Panc1 (cell line): ENCODE data around the gene FXYD7. TPM values are rescaled to one million over a fixed set of nuclear protein-coding genes. Genes with fewer than 3 reads are reported as not detected.

Experiments
- ATAC-seq: fragments of 200-7000 bp; cut with Tn5 transposase; 2 replicates; pipeline ENCODE4 v1.9.1; 2020; ENCODE audit warnings: mild to moderate bottlenecking, moderate library complexity
- BruUV-seq: library from RNA; stranded (reverse); fragments of 400-500 nt; replicated peaks from 2 replicates; lab custom pipeline; 2021; lab: Mats Ljungman, UMichigan
- CTCF ChIA-PET: fragments of 300-600 bp; sonication (Branson Sonifier 250); formaldehyde crosslinking; loops from one replicate; lab custom pipeline; 2022; ENCODE audit warnings: antibody characterized with exemption; lab: Charles Lee
- POLR2A ChIA-PET: fragments of 300-600 bp; sonication (Branson Sonifier 250); formaldehyde crosslinking; loops from one replicate; lab custom pipeline; 2022; ENCODE audit warnings: antibody characterized with exemption; lab: Charles Lee
- DNase-seq: peaks from one replicate; pipeline ENCODE4 v3.0.0-alpha.2; 2010; ENCODE audit warnings: low read depth, low spot score
- H3K27ac ChIP-seq: 2 replicates; pipeline ENCODE4 v1.5.1; 2011; ENCODE audit warnings: mild to moderate bottlenecking, low read length, inconsistent platforms
- H3K27me3 ChIP-seq: fragments of 200-500 bp; sonication (Bioruptor generic); 2 replicates; pipeline ENCODE4 v1.6.0; 2014; ENCODE audit warnings: low read length, inconsistent platforms; ENCODE audit not compliant: control insufficient read depth, insufficient read depth
- H3K36me3 ChIP-seq: fragments of 200-500 bp; sonication (Bioruptor generic); 2 replicates; pipeline ENCODE4 v1.5.1; 2014; ENCODE audit warnings: inconsistent platforms, mild to moderate bottlenecking, low read length, moderate library complexity; ENCODE audit not compliant: control insufficient read depth, insufficient read depth
- H3K4me1 ChIP-seq: 2 replicates; pipeline ENCODE4 v1.5.1; 2011; ENCODE audit warnings: inconsistent platforms, mild to moderate bottlenecking, low read length, moderate library complexity; ENCODE audit not compliant: control insufficient read depth, insufficient read depth
- H3K4me3 ChIP-seq, 2 experiments: 2 replicates each; pipeline ENCODE4 v1.5.1; 2011 to 2012; ENCODE audit warnings: low read depth in 2 of 2, low read length in 2 of 2, mild to moderate bottlenecking in 2 of 2, inconsistent platforms in 1 of 2, moderate library complexity in 1 of 2
- H3K9me3 ChIP-seq: fragments of 200-500 bp; sonication (Bioruptor generic); 2 replicates; pipeline ENCODE4 v1.5.1; 2014; ENCODE audit warnings: low read depth, mild to moderate bottlenecking, inconsistent platforms, low read length, moderate library complexity; ENCODE audit not compliant: control insufficient read depth, insufficient read depth
- CTCF ChIP-seq: fragments of 450-650 bp; IDR thresholded peaks from 2 replicates; pipeline ENCODE4 v1.5.1; 2017; ENCODE audit warnings: mild to moderate bottlenecking
- POLR2AphosphoS5 ChIP-seq: IDR thresholded peaks from 2 replicates; pipeline ENCODE4 v1.6.1; 2012; ENCODE audit warnings: mild to moderate bottlenecking, low read depth, low read length, moderate library complexity
- SIN3A ChIP-seq: IDR thresholded peaks from 2 replicates; pipeline ENCODE4 v1.6.1; 2012; ENCODE audit warnings: low read depth, mild to moderate bottlenecking, low read length, moderate library complexity, borderline replicate concordance; ENCODE audit not compliant: insufficient read depth
- TCF7L2 ChIP-seq: IDR thresholded peaks from 2 replicates; pipeline ENCODE4 v1.6.1; 2011; ENCODE audit warnings: mild to moderate bottlenecking, low read depth, low read length, inconsistent platforms
- in situ Hi-C: cut with HindIII; loops from 2 replicates; pipeline ENCODE4 v1.10.0; 2016; ENCODE audit warnings: low sequenced_read_pairs, low pct_unique_long_range_greater_than_20kb
- intact Hi-C: fragments of 100-400 bp; cut with micrococcal nuclease; formaldehyde crosslinking; loops from one replicate; pipeline ENCODE4 v1.10.0; 2022; ENCODE audit not compliant: unreplicated experiment
- total RNA-seq: library from RNA; stranded (reverse); gene quantifications from one replicate; pipeline ENCODE4 v1.2.1, GENCODE V29; 2021; ENCODE audit not compliant: unreplicated experiment
- TF ChIP-seq, protein P1 (sequence below), 2 experiments: IDR thresholded peaks; 2 replicates each; pipeline ENCODE4 v1.6.1; 2011 to 2012; ENCODE audit warnings: low read depth in 2 of 2, control low read depth in 1 of 2, low read length in 1 of 2, mild to moderate bottlenecking in 1 of 2, moderate library complexity in 1 of 2; ENCODE audit not compliant: insufficient read depth in 1 of 2

The FXYD7 gene
- total RNA-seq, 1 experiment from 2014 or later = not detected

DNA sequence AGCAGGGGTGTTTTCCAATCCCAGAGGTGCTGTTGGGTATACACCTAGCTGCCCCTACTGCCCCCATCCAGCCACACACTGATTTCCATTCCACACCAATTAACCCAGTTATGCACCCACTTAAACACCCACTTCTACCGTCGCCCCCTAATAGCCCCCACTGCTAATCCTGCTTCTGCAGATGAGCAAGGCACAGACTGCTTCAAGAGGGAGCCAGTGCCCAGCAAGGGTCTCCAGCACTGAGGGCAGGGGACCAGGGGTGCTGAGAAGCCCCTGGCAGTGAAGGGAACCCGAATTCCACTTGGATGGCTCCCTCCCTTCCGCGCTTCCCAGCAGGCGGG lies 1.2 kb downstream of the FXYD7 start:
- Histone ChIP-seq H3K27ac (no peak overlapping the region), H3K4me3 (no peak overlapping the region), H3K36me3 (no peaks in the 10 kb centered on the region; the same call in none of the 2 replicates), H3K27me3 (peaks cover 19% of the 10 kb centered on the region), H3K9me3 (no peaks in the 10 kb centered on the region), H3K4me1 (peaks cover 13% of the 10 kb centered on the region)
- intact Hi-C loops (no loop called here), in situ Hi-C loops (no loop called here)
- ChIA-PET POLR2A (no interaction called here), CTCF (interaction anchor here (0.6 kb wide), 1 partner anchor 93 kb away, joined by 4 read pairs; no protein-coding TSS in a partner anchor)
- BruUV-seq = no TSS peak
- DNase-seq = no peak
- no peak for TF ChIP-seq SIN3A
- TF ChIP-seq, protein P1, sequence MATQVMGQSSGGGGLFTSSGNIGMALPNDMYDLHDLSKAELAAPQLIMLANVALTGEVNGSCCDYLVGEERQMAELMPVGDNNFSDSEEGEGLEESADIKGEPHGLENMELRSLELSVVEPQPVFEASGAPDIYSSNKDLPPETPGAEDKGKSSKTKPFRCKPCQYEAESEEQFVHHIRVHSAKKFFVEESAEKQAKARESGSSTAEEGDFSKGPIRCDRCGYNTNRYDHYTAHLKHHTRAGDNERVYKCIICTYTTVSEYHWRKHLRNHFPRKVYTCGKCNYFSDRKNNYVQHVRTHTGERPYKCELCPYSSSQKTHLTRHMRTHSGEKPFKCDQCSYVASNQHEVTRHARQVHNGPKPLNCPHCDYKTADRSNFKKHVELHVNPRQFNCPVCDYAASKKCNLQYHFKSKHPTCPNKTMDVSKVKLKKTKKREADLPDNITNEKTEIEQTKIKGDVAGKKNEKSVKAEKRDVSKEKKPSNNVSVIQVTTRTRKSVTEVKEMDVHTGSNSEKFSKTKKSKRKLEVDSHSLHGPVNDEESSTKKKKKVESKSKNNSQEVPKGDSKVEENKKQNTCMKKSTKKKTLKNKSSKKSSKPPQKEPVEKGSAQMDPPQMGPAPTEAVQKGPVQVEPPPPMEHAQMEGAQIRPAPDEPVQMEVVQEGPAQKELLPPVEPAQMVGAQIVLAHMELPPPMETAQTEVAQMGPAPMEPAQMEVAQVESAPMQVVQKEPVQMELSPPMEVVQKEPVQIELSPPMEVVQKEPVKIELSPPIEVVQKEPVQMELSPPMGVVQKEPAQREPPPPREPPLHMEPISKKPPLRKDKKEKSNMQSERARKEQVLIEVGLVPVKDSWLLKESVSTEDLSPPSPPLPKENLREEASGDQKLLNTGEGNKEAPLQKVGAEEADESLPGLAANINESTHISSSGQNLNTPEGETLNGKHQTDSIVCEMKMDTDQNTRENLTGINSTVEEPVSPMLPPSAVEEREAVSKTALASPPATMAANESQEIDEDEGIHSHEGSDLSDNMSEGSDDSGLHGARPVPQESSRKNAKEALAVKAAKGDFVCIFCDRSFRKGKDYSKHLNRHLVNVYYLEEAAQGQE (IDR thresholded peaks at IDR 0.05; ENCODE audit: insufficient read depth in 1 of 2, low read depth in 2 of 2, low read length in 1 of 2) = no peak
- TF ChIP-seq POLR2AphosphoS5 = no peak
- no peak for TF ChIP-seq TCF7L2
- TF ChIP-seq CTCF = no peak
- no peak for ATAC-seq

- H3K27ac ChIP-seq = no peak overlapping the region
- ChIA-PET CTCF (interaction anchor here (0.6 kb wide), 1 partner anchor 93 kb away, joined by 4 read pairs; no protein-coding TSS in a partner anchor), POLR2A (no interaction called here)
- in situ Hi-C loops (no loop called here), intact Hi-C loops (no loop called here)
- BruUV-seq = no TSS peak
- peaks cover 13% of the 10 kb centered on the region for H3K4me1 ChIP-seq
- DNase-seq = no peak
- H3K36me3 ChIP-seq = no peaks in the 10 kb centered on the region; the same call in none of the 2 replicates
- H3K9me3 ChIP-seq = no peaks in the 10 kb centered on the region
- TF ChIP-seq POLR2AphosphoS5 = no peak
- no peak for TF ChIP-seq CTCF
- no peak for TF ChIP-seq SIN3A
- TF ChIP-seq, protein P1 (IDR thresholded peaks at IDR 0.05; ENCODE audit: insufficient read depth in 1 of 2, low read depth in 2 of 2, low read length in 1 of 2) = no peak
- TF ChIP-seq TCF7L2 = no peak
- ATAC-seq = no peak
- H3K4me3 ChIP-seq = no peak overlapping the region
- H3K27me3 ChIP-seq = peaks cover 19% of the 10 kb centered on the region
These were observed 1.8 kb downstream of the FXYD7 start for GRCh38 chr19:35144600-35145436.
